ENCODE measurements around the gene BTBD9.

BTBD9 gene

DNA sequence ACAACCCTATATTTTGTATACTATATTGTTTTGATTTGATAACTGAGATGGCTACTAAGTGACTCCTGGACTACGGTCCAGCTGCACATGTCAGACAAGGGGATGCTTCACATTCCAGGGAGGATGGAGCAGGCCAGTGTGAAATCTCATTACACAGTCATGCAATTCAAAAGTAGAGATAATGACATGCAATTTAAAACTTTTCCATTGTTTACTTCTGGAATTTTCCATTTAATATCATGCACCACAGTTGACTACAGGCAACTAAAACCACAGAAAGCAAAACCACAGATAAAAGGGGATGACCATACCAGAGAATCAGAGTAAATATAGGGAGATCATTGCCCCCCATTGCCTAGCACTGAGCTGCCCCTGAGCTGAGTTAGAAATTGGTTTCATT, 366.4 kb downstream of the BTBD9 start:
- Histone ChIP-seq H3K36me3 (no peaks in the 10 kb centered on the region), H3K4me1 (no peaks in the 10 kb centered on the region), H3K4me3 (ENCODE audit: low read depth, low read length) (no peak overlapping the region), H3K9me3 (peaks cover 3% of the 10 kb centered on the region; the same call in 1 of the 2 replicates), H3K27me3 (no peaks in the 10 kb centered on the region)
- DNase-seq = no peak
- TF ChIP-seq, protein P1, sequence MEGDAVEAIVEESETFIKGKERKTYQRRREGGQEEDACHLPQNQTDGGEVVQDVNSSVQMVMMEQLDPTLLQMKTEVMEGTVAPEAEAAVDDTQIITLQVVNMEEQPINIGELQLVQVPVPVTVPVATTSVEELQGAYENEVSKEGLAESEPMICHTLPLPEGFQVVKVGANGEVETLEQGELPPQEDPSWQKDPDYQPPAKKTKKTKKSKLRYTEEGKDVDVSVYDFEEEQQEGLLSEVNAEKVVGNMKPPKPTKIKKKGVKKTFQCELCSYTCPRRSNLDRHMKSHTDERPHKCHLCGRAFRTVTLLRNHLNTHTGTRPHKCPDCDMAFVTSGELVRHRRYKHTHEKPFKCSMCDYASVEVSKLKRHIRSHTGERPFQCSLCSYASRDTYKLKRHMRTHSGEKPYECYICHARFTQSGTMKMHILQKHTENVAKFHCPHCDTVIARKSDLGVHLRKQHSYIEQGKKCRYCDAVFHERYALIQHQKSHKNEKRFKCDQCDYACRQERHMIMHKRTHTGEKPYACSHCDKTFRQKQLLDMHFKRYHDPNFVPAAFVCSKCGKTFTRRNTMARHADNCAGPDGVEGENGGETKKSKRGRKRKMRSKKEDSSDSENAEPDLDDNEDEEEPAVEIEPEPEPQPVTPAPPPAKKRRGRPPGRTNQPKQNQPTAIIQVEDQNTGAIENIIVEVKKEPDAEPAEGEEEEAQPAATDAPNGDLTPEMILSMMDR (IDR thresholded peaks at IDR 0.05; ENCODE audit: low read depth, low read length) = no peak

DNA sequence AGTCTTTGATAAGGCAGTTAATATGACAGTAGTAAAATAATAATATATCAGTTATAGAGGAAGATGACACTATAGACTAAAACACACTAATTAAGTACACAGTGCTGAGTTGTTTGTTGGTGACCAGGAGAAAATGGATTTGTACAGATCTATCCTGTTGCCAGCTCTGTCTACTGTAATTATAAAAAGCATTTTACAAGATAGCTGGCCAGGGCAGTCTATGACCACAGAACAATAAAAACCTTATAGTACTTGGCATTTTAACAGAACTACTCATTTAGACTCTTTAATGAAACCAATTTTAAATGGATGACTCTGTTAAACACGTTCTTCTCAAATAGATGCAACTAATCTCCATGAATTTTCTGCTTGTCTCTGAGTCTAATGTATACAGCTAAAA, 367.5 kb downstream of the BTBD9 start:
- no peaks in the 10 kb centered on the region; the same call in 1 of the 2 replicates for H3K4me1 ChIP-seq
- no peak overlapping the region for H3K4me3 ChIP-seq (ENCODE audit: low read depth, low read length)
- TF ChIP-seq, protein P1 (IDR thresholded peaks at IDR 0.05; ENCODE audit: low read depth, low read length) = no peak
- no peak for DNase-seq
- peaks cover 3% of the 10 kb centered on the region; the same call in 1 of the 2 replicates for H3K9me3 ChIP-seq
- no peaks in the 10 kb centered on the region for H3K36me3 ChIP-seq
- no peaks in the 10 kb centered on the region for H3K27me3 ChIP-seq

- Histone ChIP-seq H3K27me3 (no peaks in the 10 kb centered on the region), H3K4me1 (peaks cover 3% of the 10 kb centered on the region; the same call in 1 of the 2 replicates), H3K9me3 (peaks cover 3% of the 10 kb centered on the region; the same call in 1 of the 2 replicates), H3K4me3 (ENCODE audit: low read depth, low read length) (no peak overlapping the region), H3K36me3 (no peaks in the 10 kb centered on the region)
- TF ChIP-seq, protein P1 (IDR thresholded peaks at IDR 0.05; ENCODE audit: low read depth, low read length) = no peak
- no peak for DNase-seq
Measured at GRCh38 chr6:38271081-38271480, 368.6 kb downstream of the BTBD9 start.

DNA sequence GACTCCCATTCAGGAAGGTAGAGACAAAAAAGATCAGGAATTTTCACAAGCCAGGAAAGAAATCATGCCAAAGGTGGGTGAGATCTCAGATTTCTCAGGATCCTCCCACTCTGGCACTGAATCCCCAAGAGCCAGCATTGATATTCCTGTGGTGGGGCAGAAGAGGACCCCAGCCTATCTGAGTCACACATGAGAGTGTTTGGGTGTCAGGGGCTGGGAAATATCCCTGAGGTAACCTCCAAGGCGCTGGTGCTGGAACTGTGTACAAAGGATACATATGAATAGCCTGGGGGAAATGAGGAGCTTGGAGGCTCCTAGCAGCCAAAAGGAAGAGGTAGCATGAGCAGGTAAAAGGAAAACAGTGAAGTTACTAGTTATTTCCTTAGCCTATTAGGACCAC, 369.4 kb downstream of the BTBD9 start:
- Histone ChIP-seq H3K36me3 (no peaks in the 10 kb centered on the region), H3K4me3 (ENCODE audit: low read depth, low read length) (no peak overlapping the region), H3K27me3 (no peaks in the 10 kb centered on the region), H3K4me1 (peaks cover 3% of the 10 kb centered on the region; the same call in 1 of the 2 replicates), H3K9me3 (peaks cover 3% of the 10 kb centered on the region; the same call in 1 of the 2 replicates)
- TF ChIP-seq, protein P1 (IDR thresholded peaks at IDR 0.05; ENCODE audit: low read depth, low read length) = no peak
- no peak for DNase-seq

DNA sequence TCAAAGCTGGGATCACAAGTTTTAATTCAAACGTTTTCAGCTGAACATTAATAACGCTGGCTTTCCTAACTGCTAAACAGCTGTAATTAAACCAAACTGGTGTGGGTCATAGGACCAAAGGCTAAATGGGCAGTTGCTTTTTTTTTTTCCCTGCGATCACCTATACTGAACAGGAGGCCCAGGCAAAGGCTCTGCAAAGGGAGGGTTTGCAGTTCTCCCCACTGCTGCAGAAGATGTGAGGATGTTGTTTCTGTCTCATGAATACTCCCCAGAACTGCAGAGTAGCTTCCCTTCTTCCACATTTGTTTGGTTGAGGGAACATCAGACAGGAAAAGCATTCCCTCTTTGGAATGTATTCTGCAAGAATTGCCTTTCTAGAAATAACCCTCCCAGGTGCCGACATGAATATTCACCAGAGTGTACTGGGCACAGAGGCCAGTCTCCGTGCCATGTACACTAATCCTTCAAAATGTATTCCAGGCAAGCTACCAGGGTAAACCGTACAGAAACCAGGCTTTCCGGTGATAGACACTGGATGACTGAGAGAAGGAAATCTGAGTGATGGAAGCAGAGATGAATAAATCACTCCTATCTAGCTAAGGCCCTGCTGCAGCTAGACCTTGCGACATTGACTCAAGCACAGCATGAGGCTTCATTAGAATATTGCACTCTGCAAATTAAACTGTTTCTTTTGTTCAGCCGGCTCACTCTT, 370.1 kb downstream of the BTBD9 start:
- TF ChIP-seq, protein P1 (IDR thresholded peaks at IDR 0.05; ENCODE audit: low read depth, low read length) = no peak
- H3K4me1 ChIP-seq = peaks cover 3% of the 10 kb centered on the region; the same call in 1 of the 2 replicates
- no peak overlapping the region for H3K4me3 ChIP-seq (ENCODE audit: low read depth, low read length)
- no peaks in the 10 kb centered on the region for H3K27me3 ChIP-seq
- DNase-seq = no peak
- peaks cover 3% of the 10 kb centered on the region; the same call in 1 of the 2 replicates for H3K9me3 ChIP-seq
- no peaks in the 10 kb centered on the region for H3K36me3 ChIP-seq

GRCh38 chr6:38268342-38268741, 371.4 kb downstream of the BTBD9 start:
- Histone ChIP-seq H3K27me3 (no peaks in the 10 kb centered on the region), H3K36me3 (no peaks in the 10 kb centered on the region), H3K9me3 (peaks cover 3% of the 10 kb centered on the region; the same call in 1 of the 2 replicates), H3K4me3 (ENCODE audit: low read depth, low read length) (no peak overlapping the region), H3K4me1 (peaks cover 3% of the 10 kb centered on the region; the same call in 1 of the 2 replicates)
- TF ChIP-seq, protein P1 (IDR thresholded peaks at IDR 0.05; ENCODE audit: low read depth, low read length) = no peak
- DNase-seq = no peak
